Liver (tissue), 3 donors: ENCODE results near the gene LHFPL5.

Source experiments
- CTCF ChIP-seq: fragments of 150-350 bp; IDR thresholded peaks from 2 replicates; pipeline ENCODE4 v1.5.1; 2017; ENCODE audit warnings: improper control_type of control experiment, low read depth, low read length; ENCODE audit not compliant: missing input control
- FOXA1 ChIP-seq: IDR thresholded peaks from 2 replicates; pipeline ENCODE4 v1.6.1; 2016; ENCODE audit warnings: antibody characterized with exemption
- FOXA2 ChIP-seq: IDR thresholded peaks from 2 replicates; pipeline ENCODE4 v1.6.1; 2016; ENCODE audit warnings: antibody characterized with exemption
- GABPA ChIP-seq, 2 donors: IDR thresholded peaks in 1 of 2; conservative IDR thresholded peaks in 1 of 2; 2 replicates each; pipeline ENCODE4 v1.6.1; 2016; ENCODE audit warnings: antibody characterized with exemption in 2 of 2, mild to moderate bottlenecking in 1 of 2, moderate library complexity in 1 of 2
- MAX ChIP-seq: IDR thresholded peaks from 2 replicates; pipeline ENCODE4 v1.6.1; 2016; ENCODE audit warnings: antibody characterized with exemption
- RAD21 ChIP-seq, 2 donors: IDR thresholded peaks; 2 replicates each; pipeline ENCODE4 v1.6.1; 2016; ENCODE audit warnings: antibody characterized with exemption in 2 of 2, mild to moderate bottlenecking in 2 of 2
- ZBTB33 ChIP-seq: IDR thresholded peaks from 2 replicates; pipeline ENCODE4 v1.6.1; 2016; ENCODE audit warnings: antibody characterized with exemption
- donor health status: healthy.
- donor health status: healthy.

- no peak for TF ChIP-seq CTCF
- TF ChIP-seq MAX = no peak
- no peak for TF ChIP-seq ZBTB33
- TF ChIP-seq GABPA (IDR thresholded peaks at IDR 0.05 in 1 of 2, conservative IDR thresholded peaks at IDR 0.05 in 1 of 2) = no peak
- TF ChIP-seq FOXA1 = no peak
- TF ChIP-seq RAD21 (IDR thresholded peaks at IDR 0.05) = no peak
- no peak for TF ChIP-seq FOXA2
Observed at GRCh38 chr6:35857853-35858252, 52.7 kb downstream of the LHFPL5 start.
